HL-60 (cell line): ENCODE measurements around the gene ATAD1.
A peak's percentile ranks its signal among the peaks of the same experiment; 100 is the strongest.

Source experiments
- DNase-seq, 2 experiments: peaks; one replicate each; pipeline ENCODE4 v3.0.0-alpha.2; 2010 to 2020; ENCODE audit warnings: low read depth in 1 of 2, low spot score in 1 of 2
- H3K27ac ChIP-seq: fragments of 250-450 bp; sonication (Bioruptor Pico); replicated peaks from 2 replicates; pipeline ENCODE4 v1.5.1; 2020; ENCODE audit warnings: mild to moderate bottlenecking, moderate library complexity
- H3K27me3 ChIP-seq: fragments of 250-450 bp; sonication (Bioruptor Pico); 2 replicates; pipeline ENCODE4 v1.5.1; 2021; ENCODE audit warnings: mild to moderate bottlenecking, moderate library complexity; ENCODE audit not compliant: insufficient read depth, poor library complexity, severe bottlenecking
- H3K4me3 ChIP-seq: replicated peaks from 2 replicates; pipeline ENCODE4 v1.5.1; 2011; ENCODE audit warnings: mild to moderate bottlenecking, control low read depth, low read length; ENCODE audit not compliant: insufficient read depth
- GABPA ChIP-seq: IDR thresholded peaks from 2 replicates; pipeline ENCODE4 v1.6.1; 2012; ENCODE audit warnings: low read depth
- POLR2AphosphoS5 ChIP-seq: IDR thresholded peaks from 2 replicates; pipeline ENCODE4 v1.6.1; 2012; ENCODE audit warnings: low read depth
- SPI1 ChIP-seq: IDR thresholded peaks from 2 replicates; pipeline ENCODE4 v1.6.1; 2012; ENCODE audit warnings: low read depth, mild to moderate bottlenecking, borderline replicate concordance
- long read RNA-seq: library from polyadenylated mRNA; unstranded; transcript quantifications from one replicate; pipeline ENCODE4 v2.0.0, GENCODE V29; 2020
- TF ChIP-seq, protein P1 (sequence below): IDR thresholded peaks from one replicate; pipeline ENCODE4 v1.5.1; 2011; ENCODE audit warnings: low read length, control low read depth, inconsistent platforms; ENCODE audit not compliant: insufficient read depth
- TF ChIP-seq, protein P2 (sequence below): IDR thresholded peaks from 2 replicates; pipeline ENCODE4 v1.6.1; 2012; ENCODE audit warnings: low read depth; ENCODE audit not compliant: insufficient replicate concordance

The ATAD1 gene, protein sequence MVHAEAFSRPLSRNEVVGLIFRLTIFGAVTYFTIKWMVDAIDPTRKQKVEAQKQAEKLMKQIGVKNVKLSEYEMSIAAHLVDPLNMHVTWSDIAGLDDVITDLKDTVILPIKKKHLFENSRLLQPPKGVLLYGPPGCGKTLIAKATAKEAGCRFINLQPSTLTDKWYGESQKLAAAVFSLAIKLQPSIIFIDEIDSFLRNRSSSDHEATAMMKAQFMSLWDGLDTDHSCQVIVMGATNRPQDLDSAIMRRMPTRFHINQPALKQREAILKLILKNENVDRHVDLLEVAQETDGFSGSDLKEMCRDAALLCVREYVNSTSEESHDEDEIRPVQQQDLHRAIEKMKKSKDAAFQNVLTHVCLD
- long read RNA-seq, full-length matches to known transcripts: 232 of 765 reads
- long read RNA-seq, partial matches to known transcripts: 14 of 765 reads
- long read RNA-seq, other reads (novel, unspliced or antisense): 519 of 765 reads

DNA sequence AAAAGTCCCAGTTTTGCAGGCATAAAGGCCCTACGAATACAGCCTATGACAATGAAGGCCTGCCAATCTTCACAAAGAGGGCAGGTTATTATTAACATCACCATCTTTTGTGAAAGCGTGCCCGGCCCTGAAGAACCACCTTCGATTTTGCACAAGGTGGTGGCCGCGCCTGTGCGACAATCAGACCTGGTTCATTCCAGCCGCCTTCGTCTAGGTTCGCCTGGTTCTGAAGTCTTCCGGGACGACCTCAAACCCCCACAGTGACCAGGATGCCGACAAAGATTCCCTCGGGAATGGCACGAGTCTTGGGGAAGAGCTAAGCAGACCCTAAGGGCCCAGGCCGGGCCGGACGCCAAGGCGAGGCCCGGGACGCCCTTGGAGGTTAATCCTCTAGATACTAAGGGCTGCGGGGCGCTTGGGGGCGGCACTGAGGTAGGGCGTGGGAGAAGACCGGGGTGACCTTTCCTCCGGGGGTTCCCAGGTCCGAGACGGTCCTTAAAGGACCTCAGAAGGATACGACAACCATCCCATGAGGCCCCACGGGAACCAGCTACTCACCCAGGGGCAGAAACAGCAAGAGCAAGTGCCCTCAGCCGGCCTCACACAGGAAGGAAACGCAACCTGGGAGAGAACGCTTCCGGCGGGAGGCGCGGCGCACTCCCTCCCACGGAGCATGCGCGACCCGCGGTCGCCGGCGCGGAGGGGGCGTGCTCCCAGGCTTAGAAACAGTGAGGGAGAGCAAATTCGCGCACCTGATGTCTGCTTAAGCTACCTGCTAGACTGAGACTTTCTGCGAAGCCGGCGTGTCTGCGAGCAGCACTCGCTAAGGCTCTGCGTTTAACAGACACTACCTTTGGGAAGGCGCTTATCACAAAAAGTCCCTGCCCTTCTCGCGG, at the start of gene ATAD1:
TSS of gene ATAD1 (minus strand) at position 618 of the 896 bp plus-strand sequence. CDS start 3,627 bp downstream, outside the sequence.
- Histone ChIP-seq H3K27me3 (no peaks in the 10 kb centered on the region), H3K4me3 (peak within 1 kb of the TSS; percentile 95), H3K27ac (peak within 1 kb of the TSS; percentile 92)
- peak; percentile 91 to 92 for DNase-seq
- TF ChIP-seq POLR2AphosphoS5 (peak; percentile 91), SPI1 (no peak), GABPA (peak; percentile 91)
- TF ChIP-seq, protein P1, sequence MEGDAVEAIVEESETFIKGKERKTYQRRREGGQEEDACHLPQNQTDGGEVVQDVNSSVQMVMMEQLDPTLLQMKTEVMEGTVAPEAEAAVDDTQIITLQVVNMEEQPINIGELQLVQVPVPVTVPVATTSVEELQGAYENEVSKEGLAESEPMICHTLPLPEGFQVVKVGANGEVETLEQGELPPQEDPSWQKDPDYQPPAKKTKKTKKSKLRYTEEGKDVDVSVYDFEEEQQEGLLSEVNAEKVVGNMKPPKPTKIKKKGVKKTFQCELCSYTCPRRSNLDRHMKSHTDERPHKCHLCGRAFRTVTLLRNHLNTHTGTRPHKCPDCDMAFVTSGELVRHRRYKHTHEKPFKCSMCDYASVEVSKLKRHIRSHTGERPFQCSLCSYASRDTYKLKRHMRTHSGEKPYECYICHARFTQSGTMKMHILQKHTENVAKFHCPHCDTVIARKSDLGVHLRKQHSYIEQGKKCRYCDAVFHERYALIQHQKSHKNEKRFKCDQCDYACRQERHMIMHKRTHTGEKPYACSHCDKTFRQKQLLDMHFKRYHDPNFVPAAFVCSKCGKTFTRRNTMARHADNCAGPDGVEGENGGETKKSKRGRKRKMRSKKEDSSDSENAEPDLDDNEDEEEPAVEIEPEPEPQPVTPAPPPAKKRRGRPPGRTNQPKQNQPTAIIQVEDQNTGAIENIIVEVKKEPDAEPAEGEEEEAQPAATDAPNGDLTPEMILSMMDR: no peak
- TF ChIP-seq, protein P2, sequence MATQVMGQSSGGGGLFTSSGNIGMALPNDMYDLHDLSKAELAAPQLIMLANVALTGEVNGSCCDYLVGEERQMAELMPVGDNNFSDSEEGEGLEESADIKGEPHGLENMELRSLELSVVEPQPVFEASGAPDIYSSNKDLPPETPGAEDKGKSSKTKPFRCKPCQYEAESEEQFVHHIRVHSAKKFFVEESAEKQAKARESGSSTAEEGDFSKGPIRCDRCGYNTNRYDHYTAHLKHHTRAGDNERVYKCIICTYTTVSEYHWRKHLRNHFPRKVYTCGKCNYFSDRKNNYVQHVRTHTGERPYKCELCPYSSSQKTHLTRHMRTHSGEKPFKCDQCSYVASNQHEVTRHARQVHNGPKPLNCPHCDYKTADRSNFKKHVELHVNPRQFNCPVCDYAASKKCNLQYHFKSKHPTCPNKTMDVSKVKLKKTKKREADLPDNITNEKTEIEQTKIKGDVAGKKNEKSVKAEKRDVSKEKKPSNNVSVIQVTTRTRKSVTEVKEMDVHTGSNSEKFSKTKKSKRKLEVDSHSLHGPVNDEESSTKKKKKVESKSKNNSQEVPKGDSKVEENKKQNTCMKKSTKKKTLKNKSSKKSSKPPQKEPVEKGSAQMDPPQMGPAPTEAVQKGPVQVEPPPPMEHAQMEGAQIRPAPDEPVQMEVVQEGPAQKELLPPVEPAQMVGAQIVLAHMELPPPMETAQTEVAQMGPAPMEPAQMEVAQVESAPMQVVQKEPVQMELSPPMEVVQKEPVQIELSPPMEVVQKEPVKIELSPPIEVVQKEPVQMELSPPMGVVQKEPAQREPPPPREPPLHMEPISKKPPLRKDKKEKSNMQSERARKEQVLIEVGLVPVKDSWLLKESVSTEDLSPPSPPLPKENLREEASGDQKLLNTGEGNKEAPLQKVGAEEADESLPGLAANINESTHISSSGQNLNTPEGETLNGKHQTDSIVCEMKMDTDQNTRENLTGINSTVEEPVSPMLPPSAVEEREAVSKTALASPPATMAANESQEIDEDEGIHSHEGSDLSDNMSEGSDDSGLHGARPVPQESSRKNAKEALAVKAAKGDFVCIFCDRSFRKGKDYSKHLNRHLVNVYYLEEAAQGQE: peak; percentile 64

DNA sequence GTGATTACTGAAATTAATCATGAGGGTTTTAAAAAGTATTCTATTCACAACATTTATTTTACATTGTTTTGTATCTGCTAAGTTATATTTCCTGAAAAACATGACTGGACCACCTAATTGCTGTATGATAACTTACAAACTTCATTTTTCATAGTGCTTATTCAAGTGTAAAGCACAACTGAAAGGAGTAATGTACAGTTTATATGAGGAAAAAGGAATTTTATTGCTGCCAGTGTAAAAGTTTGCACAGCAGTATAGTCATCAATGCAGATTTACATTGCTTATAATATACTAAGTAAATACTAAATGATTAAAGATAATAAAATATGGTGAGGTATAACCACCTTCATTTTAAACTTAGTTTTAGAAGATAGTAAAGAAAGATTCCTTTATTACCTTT, 49.4 kb upstream of the ATAD1 start:
- Histone ChIP-seq H3K4me3 (peak overlapping the region; percentile 86), H3K27me3 (no peaks in the 10 kb centered on the region), H3K27ac (peak overlapping the region; percentile 66)
- TF ChIP-seq, protein P1: no peak
- TF ChIP-seq, protein P2: no peak
- TF ChIP-seq POLR2AphosphoS5 (no peak), SPI1 (no peak), GABPA (no peak)
- no peak for DNase-seq

DNA sequence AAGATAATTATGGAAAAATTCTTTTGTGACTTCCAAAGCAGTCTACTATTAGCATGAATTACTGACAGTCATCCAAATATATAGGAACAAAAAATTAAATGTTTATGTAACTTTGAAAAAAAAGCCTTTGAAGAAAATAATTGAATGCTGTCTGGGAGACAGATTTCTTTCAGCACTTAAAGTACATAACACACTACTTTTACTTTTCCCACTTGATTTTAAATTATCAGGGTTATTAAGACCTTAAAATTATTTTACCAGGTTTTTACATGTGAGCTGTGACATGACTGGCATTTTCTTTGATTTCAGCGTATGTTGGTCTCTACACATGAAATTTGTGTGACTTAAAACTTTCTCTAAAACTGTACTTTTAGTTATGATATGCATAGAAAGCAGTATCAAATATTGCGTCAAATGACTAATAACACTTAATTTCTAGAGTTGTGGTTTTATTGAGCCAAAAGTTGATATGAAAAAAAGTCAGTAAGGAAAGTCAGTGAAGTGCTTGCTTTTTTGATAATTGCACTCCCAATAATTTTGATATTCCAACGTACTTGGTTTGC, 48.5 kb upstream of the ATAD1 start:
- Histone ChIP-seq H3K4me3 (peak overlapping the region; percentile 86), H3K27ac (peak overlapping the region; percentile 66), H3K27me3 (no peaks in the 10 kb centered on the region)
- no peak for DNase-seq
- TF ChIP-seq, protein P1: no peak
- no peak for TF ChIP-seq POLR2AphosphoS5
- TF ChIP-seq, protein P2: no peak
- TF ChIP-seq GABPA: no peak
- TF ChIP-seq SPI1: no peak
